Measurements from ENCODE around the gene FGF22. TPM values are rescaled to one million over a fixed set of nuclear protein-coding genes. Genes with fewer than 3 reads are reported as not detected.

FGF22 gene
- total RNA-seq, result not detected

DNA sequence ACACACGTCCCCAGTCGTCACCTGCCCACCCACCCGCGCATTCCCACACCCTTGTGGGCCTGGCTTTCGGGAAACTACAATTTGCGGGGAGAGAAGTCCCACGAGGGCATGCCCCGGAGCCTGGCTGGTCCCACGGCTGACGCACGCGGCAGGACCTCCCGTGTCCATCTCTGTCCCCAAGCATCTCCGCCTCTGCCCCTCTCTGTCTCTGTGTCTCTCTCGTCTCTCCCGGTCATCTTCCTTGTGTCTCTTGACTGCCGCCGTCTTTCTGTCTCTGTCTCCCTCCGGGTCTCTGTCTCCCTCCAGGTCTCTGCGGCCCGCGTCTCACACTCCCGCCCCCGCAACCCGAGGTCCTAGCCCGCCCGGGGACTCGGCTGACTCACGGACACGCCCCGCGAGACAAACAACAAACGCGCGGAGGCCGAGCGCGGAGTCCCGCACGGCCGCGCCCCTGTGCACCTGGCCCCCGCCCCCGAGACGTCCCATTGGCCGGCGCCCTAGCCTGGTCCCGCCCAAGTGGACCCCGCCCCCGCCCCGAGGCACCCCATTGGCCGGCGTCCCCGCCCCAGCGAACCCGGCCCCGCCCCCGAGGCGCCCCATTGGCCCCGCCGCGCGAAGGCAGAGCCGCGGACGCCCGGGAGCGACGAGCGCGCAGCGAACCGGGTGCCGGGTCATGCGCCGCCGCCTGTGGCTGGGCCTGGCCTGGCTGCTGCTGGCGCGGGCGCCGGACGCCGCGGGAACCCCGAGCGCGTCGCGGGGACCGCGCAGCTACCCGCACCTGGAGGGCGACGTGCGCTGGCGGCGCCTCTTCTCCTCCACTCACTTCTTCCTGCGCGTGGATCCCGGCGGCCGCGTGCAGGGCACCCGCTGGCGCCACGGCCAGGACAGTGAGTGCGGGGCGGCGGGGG lies at the start of gene FGF22:
Gene FGF22 (plus strand): TSS at position 627 of the 908 bp plus-strand sequence. CDS start 47 bp downstream, at position 674.

GRCh38 chr19:633068-633785 lies 6.5 kb upstream of the FGF22 start, which contains the start of gene POLRMT:
Gene POLRMT, minus strand, starts transcription at chr19:633537. Its CDS starts 25 bp downstream, at chr19:633512.

DNA sequence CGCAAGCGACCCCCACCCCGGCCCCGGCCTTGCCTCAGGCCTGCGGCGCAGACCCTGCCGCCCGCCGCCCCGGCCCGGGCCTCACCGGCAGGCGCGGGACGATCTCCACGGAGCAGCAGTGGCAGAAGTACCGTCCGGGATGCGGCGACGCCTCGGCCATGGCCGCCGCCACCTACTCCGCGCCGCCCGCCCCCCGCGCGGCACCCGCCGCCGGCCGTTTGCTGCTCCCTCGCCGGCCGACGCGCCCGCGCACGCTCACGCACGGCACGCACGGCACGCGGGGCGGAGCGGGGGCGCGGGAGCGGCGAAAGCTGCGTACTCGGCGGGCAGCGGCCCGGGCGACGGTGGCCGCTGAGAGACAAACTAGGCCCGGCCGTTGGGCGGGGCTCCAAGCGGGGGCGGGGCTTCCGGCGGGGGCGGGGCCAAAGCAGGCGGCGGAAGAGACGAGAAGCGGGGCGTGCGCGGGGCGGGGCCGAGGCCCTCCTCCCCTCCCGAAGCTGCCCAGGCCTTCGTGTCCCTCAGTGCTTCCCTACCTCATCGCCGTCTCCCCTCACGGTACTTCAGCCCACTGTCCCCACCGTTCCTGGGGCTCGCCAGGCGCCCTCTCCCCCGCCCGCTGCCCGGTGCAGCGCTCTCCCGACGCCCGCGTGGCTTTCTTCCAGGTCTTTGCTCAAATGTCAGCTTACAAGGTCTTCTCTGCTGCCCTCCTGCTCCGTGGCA lies 23.4 kb downstream of the FGF22 start, which contains the start of gene RNF126:
Gene RNF126 (minus strand): TSS at position 253 of the 720 bp plus-strand sequence. CDS start 93 bp downstream, at position 160.

DNA sequence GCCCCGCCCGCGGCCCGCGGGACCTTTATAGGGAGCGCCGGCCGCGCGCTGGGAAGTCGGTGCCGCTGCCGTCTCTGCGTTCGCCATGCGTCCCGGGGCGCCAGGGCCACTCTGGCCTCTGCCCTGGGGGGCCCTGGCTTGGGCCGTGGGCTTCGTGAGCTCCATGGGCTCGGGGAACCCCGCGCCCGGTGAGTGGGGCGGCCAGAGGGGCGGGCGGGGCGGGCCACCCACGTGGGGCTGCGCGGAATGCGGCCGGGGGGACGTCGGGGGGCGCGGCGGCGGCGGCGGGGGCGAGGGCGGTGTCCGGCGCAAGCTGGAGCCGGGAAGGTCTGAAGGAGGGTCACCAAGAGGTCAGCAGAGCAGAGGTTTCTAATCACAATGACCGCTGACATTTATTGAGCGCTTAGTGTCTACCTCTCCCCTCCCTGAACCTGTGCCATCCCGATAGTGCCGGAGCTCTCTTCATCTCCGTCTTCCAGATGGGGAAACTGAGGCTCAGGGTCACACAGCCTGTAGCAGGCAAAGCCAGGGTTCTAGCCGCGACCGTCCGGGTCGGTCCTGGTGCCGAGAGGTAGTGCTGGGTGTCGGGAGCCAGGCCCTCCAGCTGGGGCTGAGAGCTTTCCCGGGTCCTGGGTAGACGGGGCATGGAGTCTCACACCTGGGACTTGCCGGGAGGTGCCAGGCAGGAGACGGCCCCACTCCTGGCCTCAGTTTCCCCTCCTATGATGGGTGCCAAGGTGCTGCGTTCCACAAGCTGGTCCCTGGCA lies 36.8 kb downstream of the FGF22 start, which contains the start of gene FSTL3:
Gene FSTL3 (plus strand): TSS at position 54 of the 767 bp plus-strand sequence. CDS start 32 bp downstream, at position 86.

Other genes with a start within 250 kb of the FGF22 start
- not detected for gene C2CD4C, start 230.7 kb upstream of the FGF22 start, total RNA-seq
- gene SHC2, start 178.8 kb upstream of the FGF22 start, total RNA-seq, result 1 to 10 TPM in 1 of 2 donors, not detected in 1; 1.0 TPM
- gene MADCAM1, start 143.4 kb upstream of the FGF22 start, total RNA-seq, result under 1 TPM; under 0.01 to 0.33 TPM
- gene TPGS1, start 132.4 kb upstream of the FGF22 start, total RNA-seq, result 10 to 100 TPM; 31.0 to 31.7 TPM
- gene CDC34, start 108.1 kb upstream of the FGF22 start, total RNA-seq, result 10 to 100 TPM; 34.4 to 60.3 TPM
- gene GZMM, start 95.8 kb upstream of the FGF22 start, total RNA-seq, result not detected
- gene BSG, start 67.3 kb upstream of the FGF22 start, total RNA-seq, result 100 to 1,000 TPM; 294 to 345 TPM
- gene HCN2, start 50.0 kb upstream of the FGF22 start, total RNA-seq, result under 1 TPM; 0.67 to 0.69 TPM
- 10 to 100 TPM; 23.4 to 38.0 TPM for gene POLRMT, start 6.3 kb upstream of the FGF22 start, total RNA-seq
- 10 to 100 TPM; 53.3 to 78.6 TPM for gene RNF126, start 23.3 kb downstream of the FGF22 start, total RNA-seq
- gene FSTL3, start 36.5 kb downstream of the FGF22 start, total RNA-seq, result 10 to 100 TPM; 18.6 to 54.0 TPM
- not detected for gene PRSS57, start 55.6 kb downstream of the FGF22 start, total RNA-seq
- gene PALM, start 69.1 kb downstream of the FGF22 start, total RNA-seq, result 10 to 100 TPM in 1 of 2 donors, 1 to 10 TPM in 1; 6.0 to 10.3 TPM
- gene MISP, start 111.2 kb downstream of the FGF22 start, total RNA-seq, result not detected
- 100 to 1,000 TPM; 124 to 198 TPM for gene PTBP1, start 157.6 kb downstream of the FGF22 start, total RNA-seq
- gene PLPPR3, start 182.1 kb downstream of the FGF22 start, total RNA-seq, result under 1 TPM in 1 of 2 donors, not detected in 1; 0.33 TPM
- gene AZU1, start 188.0 kb downstream of the FGF22 start, total RNA-seq, result not detected
- gene PRTN3, start 201.1 kb downstream of the FGF22 start, total RNA-seq, result not detected
- gene ELANE, start 212.4 kb downstream of the FGF22 start, total RNA-seq, result not detected
- gene CFD, start 219.8 kb downstream of the FGF22 start, total RNA-seq, result under 1 TPM in 1 of 2 donors, not detected in 1; 1.00 TPM

All from melanocyte of skin (primary cell).